Osteocyte (in vitro differentiated cells): ENCODE measurements around the gene TRMT5. TPM values are rescaled to one million over a fixed set of nuclear protein-coding genes. Genes with fewer than 3 reads are reported as not detected.

ENCODE experiments used
- DNase-seq: peaks from one replicate; pipeline ENCODE4 v3.0.0; 2021; ENCODE audit warnings: mixed read lengths; ENCODE audit not compliant: unreplicated experiment; ENCODE audit errors: extremely low spot score
- H3K27ac Mint-ChIP-seq: one replicate; pipeline ENCODE4 v1.8.0; 2021; ENCODE audit warnings: mild to moderate bottlenecking, mixed read lengths; ENCODE audit not compliant: unreplicated experiment
- H3K27me3 Mint-ChIP-seq: one replicate; pipeline ENCODE4 v1.8.0; 2021; ENCODE audit warnings: mixed read lengths; ENCODE audit not compliant: unreplicated experiment
- H3K36me3 Mint-ChIP-seq: one replicate; pipeline ENCODE4 v1.8.0; 2021; ENCODE audit warnings: mixed read lengths; ENCODE audit not compliant: unreplicated experiment
- H3K4me1 Mint-ChIP-seq: one replicate; pipeline ENCODE4 v1.8.0; 2021; ENCODE audit warnings: mixed read lengths; ENCODE audit not compliant: unreplicated experiment
- H3K4me3 Mint-ChIP-seq: one replicate; pipeline ENCODE4 v1.8.0; 2021; ENCODE audit warnings: mild to moderate bottlenecking, moderate library complexity, mixed read lengths; ENCODE audit not compliant: unreplicated experiment
- H3K9me3 Mint-ChIP-seq: one replicate; pipeline ENCODE4 v1.8.0; 2021; ENCODE audit warnings: mixed read lengths; ENCODE audit not compliant: unreplicated experiment
- total RNA-seq: library from RNA; stranded (reverse); gene quantifications from 2 replicates; pipeline ENCODE4 v1.2.1, GENCODE V29; 2021
- TF ChIP-seq, protein P1 (sequence below): fragments of 200-600 bp; sonication (generic); IDR thresholded peaks from 2 replicates; pipeline ENCODE4 v1.5.0; 2021; ENCODE audit warnings: antibody characterized with exemption, mild to moderate bottlenecking, moderate library complexity

Gene TRMT5
- total RNA-seq, 1 donor from 2014 or later = 17.0 TPM

DNA sequence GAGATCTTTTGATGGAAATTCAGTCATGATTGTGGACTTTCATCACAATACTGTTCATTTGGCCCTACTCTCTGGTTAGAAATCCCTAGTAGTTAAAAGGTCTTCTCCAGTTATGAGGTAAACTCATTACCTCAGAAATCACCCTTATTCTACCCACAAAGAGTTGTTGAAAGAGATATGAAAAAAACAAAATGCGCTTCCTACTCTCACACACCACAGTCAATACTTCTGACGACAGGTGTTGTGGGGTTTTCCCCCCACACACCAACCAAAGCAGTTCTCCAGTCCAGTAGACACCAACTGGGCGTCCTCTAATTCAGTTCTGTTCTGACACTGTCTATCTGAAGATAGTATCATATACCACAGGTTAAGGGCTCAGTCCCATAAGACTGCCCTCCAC is 54.9 kb downstream of the TRMT5 start:
- TF ChIP-seq, protein P1, sequence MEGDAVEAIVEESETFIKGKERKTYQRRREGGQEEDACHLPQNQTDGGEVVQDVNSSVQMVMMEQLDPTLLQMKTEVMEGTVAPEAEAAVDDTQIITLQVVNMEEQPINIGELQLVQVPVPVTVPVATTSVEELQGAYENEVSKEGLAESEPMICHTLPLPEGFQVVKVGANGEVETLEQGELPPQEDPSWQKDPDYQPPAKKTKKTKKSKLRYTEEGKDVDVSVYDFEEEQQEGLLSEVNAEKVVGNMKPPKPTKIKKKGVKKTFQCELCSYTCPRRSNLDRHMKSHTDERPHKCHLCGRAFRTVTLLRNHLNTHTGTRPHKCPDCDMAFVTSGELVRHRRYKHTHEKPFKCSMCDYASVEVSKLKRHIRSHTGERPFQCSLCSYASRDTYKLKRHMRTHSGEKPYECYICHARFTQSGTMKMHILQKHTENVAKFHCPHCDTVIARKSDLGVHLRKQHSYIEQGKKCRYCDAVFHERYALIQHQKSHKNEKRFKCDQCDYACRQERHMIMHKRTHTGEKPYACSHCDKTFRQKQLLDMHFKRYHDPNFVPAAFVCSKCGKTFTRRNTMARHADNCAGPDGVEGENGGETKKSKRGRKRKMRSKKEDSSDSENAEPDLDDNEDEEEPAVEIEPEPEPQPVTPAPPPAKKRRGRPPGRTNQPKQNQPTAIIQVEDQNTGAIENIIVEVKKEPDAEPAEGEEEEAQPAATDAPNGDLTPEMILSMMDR = no peak
- H3K4me1 Mint-ChIP-seq = peaks cover 20% of the 10 kb centered on the region

DNA sequence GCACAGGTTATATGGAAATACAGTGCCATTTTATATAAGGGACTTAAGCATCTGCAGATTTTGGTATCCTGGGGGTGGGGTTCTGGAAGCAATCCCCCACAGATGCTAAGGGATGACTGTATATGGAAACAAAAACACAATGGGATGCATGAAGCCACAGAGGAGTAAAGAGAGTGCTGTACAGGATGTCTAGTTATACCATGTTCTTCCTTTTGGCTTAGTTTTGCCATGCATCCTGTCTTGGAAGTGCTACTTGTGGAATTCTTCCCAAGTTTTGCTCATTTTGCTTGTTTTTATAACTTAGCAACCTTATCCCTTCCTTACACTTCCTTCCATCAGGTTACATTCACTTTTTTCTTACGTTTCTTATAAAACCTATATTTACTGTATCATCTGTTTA is 55.6 kb downstream of the TRMT5 start:
- no peak for DNase-seq
- Mint-ChIP-seq H3K27ac (peak overlapping the region; percentile 47), H3K36me3 (peaks cover 6% of the 10 kb centered on the region), H3K27me3 (no peaks in the 10 kb centered on the region), H3K4me3 (no peak overlapping the region), H3K9me3 (no peaks in the 10 kb centered on the region), H3K4me1 (peaks cover 20% of the 10 kb centered on the region)
- TF ChIP-seq, protein P1 = no peak

More for the DNA sequence above, 54.9 kb downstream of the TRMT5 start:
- H3K36me3 Mint-ChIP-seq = peaks cover 4% of the 10 kb centered on the region
- no peak for DNase-seq
- H3K4me3 Mint-ChIP-seq = no peak overlapping the region
- H3K27me3 Mint-ChIP-seq = no peaks in the 10 kb centered on the region
- no peaks in the 10 kb centered on the region for H3K9me3 Mint-ChIP-seq
- H3K27ac Mint-ChIP-seq = peak overlapping the region; percentile 47

DNA sequence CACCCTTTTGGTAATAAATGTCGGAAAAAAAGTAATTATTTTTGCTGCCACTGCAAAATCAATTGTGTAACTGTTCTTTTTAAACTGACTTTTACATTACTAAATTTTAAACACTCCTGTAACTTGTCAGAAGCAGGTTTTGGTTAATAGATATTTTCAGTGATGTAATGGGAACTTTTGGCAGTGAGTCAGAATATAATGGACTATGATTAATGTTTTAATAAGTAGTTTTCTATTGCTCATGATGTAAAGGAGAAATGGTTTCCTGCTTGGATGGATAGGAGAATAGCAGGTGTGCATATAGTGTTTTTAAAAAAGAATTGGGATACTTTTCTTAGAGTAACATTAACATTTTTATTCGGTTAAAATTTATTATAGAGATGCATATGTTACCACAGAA is 58.8 kb downstream of the TRMT5 start:
- Mint-ChIP-seq H3K27me3 (no peaks in the 10 kb centered on the region), H3K27ac (no peak overlapping the region), H3K9me3 (no peaks in the 10 kb centered on the region), H3K36me3 (peaks cover 14% of the 10 kb centered on the region), H3K4me3 (no peak overlapping the region), H3K4me1 (peaks cover 20% of the 10 kb centered on the region)
- no peak for DNase-seq
- TF ChIP-seq, protein P1 = no peak

Other genes starting within 250 kb of the TRMT5 start
- gene MNAT1, start 246.3 kb downstream of the TRMT5 start, total RNA-seq = 57.5 and 59.9 TPM in 2 replicates
- gene SLC38A6, start 166 bp upstream of the TRMT5 start, total RNA-seq = 61.9 and 63.9 TPM in 2 replicates